ENCODE measurements around the gene PITPNB.

The PITPNB gene

DNA sequence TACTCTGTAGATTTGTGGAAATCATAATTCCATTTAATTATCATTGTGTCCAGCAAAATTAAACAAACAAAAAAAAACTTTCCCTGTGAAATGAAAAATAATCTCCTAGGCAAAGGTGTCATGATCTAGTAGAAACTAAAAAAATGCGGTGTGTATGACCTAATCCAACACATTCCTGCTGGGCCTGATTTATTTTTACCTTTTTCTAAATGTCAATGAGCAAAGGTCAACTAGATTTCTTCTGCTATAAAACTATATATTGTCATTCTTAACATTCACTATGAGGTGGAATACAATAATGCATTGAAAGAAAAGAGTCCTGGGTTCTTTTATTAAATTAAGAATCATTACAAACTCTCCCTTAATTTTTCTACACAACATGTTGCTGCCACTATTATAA, 60.4 kb downstream of the PITPNB start:
- DNase-seq (ENCODE audit: low read depth) = no peak

- no peak for DNase-seq (ENCODE audit: low read depth)
Observed at GRCh38 chr22:27857443-27857842, 61.6 kb downstream of the PITPNB start.

- no peak for DNase-seq (ENCODE audit: low read depth)
Observed at GRCh38 chr22:27856386-27856785, 62.7 kb downstream of the PITPNB start.

DNA sequence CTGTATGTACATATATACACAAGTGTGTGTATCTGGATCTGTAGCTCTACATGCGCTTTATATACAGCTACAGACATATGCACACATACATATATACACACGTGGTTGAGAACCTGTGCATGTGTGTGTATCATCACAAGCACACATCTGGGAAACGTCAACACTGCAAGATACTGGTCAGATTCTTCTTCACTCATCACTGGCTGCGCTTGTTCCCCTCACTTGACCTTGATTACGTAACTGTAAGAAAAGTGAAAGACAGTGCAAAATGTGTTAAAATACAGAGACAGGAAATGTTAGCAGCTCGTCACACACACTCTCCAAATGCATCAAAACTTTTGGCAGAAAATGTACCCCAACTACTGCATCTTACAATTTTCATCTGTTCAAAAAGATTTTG, 65.6 kb downstream of the PITPNB start:
- no peak for DNase-seq (ENCODE audit: low read depth)

GRCh38 chr22:27851974-27852746, 66.9 kb downstream of the PITPNB start:
- no peak for DNase-seq (ENCODE audit: low read depth)

GRCh38 chr22:27850000-27850521, 69.0 kb downstream of the PITPNB start:
- DNase-seq (ENCODE audit: low read depth) = no peak

- no peak for DNase-seq (ENCODE audit: low read depth)
Observed at GRCh38 chr22:27848005-27848404, 71.1 kb downstream of the PITPNB start.

DNA sequence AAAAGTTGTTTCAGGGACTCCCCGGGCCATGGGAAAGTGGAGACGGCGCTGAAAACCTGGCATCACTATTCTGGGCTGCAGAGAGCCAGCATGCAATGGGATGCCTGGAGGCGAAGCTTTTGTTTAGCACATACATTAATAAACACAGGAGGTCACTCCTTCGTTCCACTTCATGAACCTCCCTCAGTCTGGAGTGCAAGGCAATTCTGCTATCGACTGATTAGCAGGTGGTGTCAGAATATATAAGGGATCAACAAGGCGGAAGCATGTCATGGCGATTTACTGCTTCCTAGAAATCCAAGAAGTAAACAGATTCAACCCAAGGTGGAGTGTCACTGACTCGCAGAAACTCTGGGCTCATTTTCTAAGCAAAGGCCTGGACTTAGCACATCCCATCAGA, 72.1 kb downstream of the PITPNB start:
- DNase-seq (ENCODE audit: low read depth) = no peak

DNA sequence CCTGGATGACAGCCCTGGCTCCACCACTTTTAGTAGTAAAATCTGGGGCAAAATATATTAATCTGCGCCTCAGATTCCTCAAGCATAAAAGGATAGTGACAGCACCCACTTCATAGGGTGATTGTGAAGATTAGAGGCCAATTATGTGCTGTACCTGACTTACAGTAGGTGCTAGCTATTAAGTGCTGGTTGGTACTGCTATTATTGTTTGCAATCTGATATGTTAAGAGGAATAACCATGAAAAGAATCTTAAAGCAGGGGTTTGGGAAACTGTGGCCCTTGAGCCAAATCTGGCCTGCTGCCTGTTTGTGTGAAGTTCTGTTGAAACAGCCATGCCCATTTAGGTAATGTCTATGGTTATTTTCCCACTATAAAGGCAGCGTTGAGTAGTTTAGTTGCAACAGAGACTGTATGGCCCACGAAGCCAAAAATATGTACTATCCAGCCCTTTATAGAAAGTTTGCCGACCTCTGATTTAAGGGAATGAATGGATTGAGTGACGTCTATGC, 72.8 kb downstream of the PITPNB start:
- no peak for DNase-seq (ENCODE audit: low read depth)

GRCh38 chr22:27845644-27846043, 73.4 kb downstream of the PITPNB start:
- DNase-seq (ENCODE audit: low read depth) = no peak

GRCh38 chr22:27844656-27845591, 74.1 kb downstream of the PITPNB start:
- DNase-seq (ENCODE audit: low read depth) = no peak

DNA sequence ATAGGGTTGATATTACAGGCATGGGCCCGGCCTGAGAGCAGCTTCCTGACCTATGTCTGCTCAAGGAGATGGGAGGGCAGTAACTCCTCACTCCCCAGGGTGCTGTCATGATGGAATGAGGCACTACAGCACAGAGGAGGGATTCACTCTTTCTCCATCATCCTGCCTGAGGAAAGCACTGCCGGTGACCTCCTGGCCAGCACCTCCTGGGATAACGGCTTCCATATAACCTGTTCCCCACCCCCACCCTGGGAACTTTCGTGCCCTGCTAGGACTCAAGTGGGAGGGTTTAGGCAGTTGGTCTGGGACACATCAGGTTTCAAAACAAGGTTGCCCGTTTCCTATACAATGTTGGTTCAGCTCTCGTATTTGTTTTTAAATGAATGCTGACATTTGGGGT, 74.8 kb downstream of the PITPNB start:
- DNase-seq (ENCODE audit: low read depth) = no peak

DNA sequence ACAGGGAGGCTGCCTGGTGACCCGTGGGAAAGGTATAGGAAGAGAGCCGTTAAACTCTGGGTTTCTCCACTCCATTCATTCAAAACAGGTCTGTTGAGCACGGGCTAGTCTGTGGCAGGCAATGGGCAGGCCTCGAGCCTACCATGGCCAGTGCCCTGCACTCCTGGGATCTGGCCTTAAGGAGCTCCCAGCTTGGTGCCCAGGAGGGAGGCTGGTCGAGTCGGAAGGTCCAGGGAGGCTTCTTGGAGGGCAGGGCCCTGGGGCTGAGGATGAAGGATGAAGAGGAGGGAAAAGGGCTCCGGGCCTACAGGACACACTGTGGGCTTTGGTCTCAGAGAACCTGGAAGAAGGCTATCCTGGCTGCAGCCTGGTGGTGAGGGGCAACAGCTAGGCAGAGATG, 75.6 kb downstream of the PITPNB start:
- no peak for DNase-seq (ENCODE audit: low read depth)

GRCh38 chr22:27842669-27843431, 76.2 kb downstream of the PITPNB start:
- DNase-seq (ENCODE audit: low read depth) = no peak

- no peak for DNase-seq (ENCODE audit: low read depth)
Observed at GRCh38 chr22:27842201-27842600, 76.9 kb downstream of the PITPNB start.

DNA sequence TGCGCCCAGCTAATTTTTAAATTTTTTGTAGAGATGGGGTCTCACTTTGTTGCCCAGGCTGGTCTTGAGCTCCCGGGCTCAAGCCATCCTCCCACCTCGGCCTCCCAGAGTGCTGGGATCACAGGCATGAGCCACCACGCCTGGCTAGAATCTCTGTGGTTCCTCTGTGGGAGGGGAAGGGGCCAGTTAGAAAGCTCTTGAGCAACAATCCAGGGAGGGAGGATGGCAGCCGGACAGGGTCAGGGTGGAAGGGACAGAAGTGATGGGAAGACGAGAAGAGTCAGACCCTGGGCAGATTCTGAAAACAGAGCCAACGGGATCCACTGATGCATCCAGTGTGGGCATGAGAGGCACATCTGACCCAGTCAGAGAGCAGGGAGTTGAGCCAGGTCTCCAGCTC, 78.6 kb downstream of the PITPNB start:
- DNase-seq (ENCODE audit: low read depth) = no peak

- DNase-seq (ENCODE audit: low read depth) = no peak
Observed at GRCh38 chr22:27839057-27839660, 79.9 kb downstream of the PITPNB start.

GRCh38 chr22:27836181-27836580, 82.9 kb downstream of the PITPNB start:
- no peak for DNase-seq (ENCODE audit: low read depth)

DNA sequence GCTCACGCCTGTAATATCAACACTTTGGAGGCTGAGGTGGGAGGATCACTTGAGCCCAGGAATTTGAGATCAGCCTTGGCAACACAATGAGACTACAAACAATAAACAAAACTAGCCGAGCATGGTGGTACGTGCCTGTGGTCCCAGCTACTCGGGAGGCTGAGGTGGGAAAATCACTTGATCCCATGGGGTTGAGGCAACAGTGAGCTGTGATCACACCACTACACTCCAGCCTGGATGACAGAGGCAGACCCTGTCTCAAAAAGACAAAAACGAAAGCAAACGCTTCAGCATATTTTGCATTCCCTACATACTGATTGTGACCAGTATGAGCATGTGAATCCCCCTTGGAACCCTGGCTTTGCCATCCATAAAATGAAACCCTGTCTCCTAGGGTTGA, 83.6 kb downstream of the PITPNB start:
- no peak for DNase-seq (ENCODE audit: low read depth)

GRCh38 chr22:27834364-27835185, 84.5 kb downstream of the PITPNB start:
- DNase-seq (ENCODE audit: low read depth) = no peak

DNA sequence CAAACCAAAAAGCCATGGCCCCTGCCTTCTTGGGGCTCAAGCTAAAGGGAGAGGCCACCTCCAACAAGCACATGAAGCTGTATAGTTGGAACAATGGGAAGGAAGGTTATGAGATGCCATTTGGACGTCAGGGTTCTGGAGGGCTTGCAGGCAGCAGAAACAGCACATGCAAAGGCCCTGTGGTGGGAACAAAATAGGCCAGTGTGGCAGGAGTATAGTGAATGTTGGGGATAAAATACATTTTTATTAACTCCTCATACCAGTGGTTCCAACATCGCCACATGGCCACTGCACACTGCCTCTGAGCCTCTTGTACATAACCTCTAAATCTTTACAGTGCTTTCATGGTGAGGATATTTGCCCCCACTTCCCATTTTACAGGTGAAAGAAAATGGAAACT, 85.3 kb downstream of the PITPNB start:
- no peak for DNase-seq (ENCODE audit: low read depth)
